GM10266 (cell line): ENCODE measurements around the gene KCND2.

ENCODE experiments used
- DNase-seq: peaks from one replicate; pipeline ENCODE4 v3.0.0; 2012; ENCODE audit errors: extremely low spot score
- CTCF ChIP-seq: IDR thresholded peaks from 2 replicates; pipeline ENCODE4 v1.5.1; 2012; ENCODE audit warnings: mild to moderate bottlenecking, low read depth; ENCODE audit not compliant: control insufficient read depth, insufficient read depth; ENCODE audit errors: missing control alignments

The KCND2 gene

GRCh38 chr7:120405652-120406051, 132.7 kb downstream of the KCND2 start:
- no peak for TF ChIP-seq CTCF
- no peak for DNase-seq

- TF ChIP-seq CTCF, result no peak
- DNase-seq, result no peak
Measured at GRCh38 chr7:120407010-120407409, 134.0 kb downstream of the KCND2 start.

- DNase-seq, result no peak
- no peak for TF ChIP-seq CTCF
Measured at GRCh38 chr7:120412139-120413050, 139.4 kb downstream of the KCND2 start.

GRCh38 chr7:120413164-120413563, 140.2 kb downstream of the KCND2 start:
- no peak for DNase-seq
- no peak for TF ChIP-seq CTCF

- no peak for TF ChIP-seq CTCF
- DNase-seq, result no peak
Measured at GRCh38 chr7:120417244-120417979, 144.4 kb downstream of the KCND2 start.

GRCh38 chr7:120421151-120421651, 148.2 kb downstream of the KCND2 start:
- peak; percentile 51 for DNase-seq
- no peak for TF ChIP-seq CTCF
